HEK293 (cell line): ENCODE data around the gene PHACTR3.

Source experiments
- EGR2 ChIP-seq: fragments of 450-650 bp; formaldehyde crosslinking; IDR thresholded peaks from 2 replicates; pipeline ENCODE4 v1.5.1; 2016; ENCODE audit warnings: low read depth, missing biosample characterization, missing genetic modification characterization
- HIC1 ChIP-seq: fragments of 450-650 bp; formaldehyde crosslinking; IDR thresholded peaks from 2 replicates; pipeline ENCODE4 v1.5.1; 2016; ENCODE audit warnings: missing biosample characterization, missing genetic modification characterization
- KLF1 ChIP-seq: fragments of 450-650 bp; formaldehyde crosslinking; IDR thresholded peaks from 2 replicates; pipeline ENCODE4 v1.5.1; 2016; ENCODE audit warnings: missing biosample characterization, missing genetic modification characterization
- OSR2 ChIP-seq: fragments of 450-650 bp; formaldehyde crosslinking; IDR thresholded peaks from 2 replicates; pipeline ENCODE4 v1.5.1; 2016; ENCODE audit warnings: missing biosample characterization, missing genetic modification characterization
- PRDM2 ChIP-seq: fragments of 450-650 bp; formaldehyde crosslinking; IDR thresholded peaks from 2 replicates; pipeline ENCODE4 v1.5.1; 2016; ENCODE audit warnings: missing biosample characterization, missing genetic modification characterization, borderline replicate concordance
- PRDM4 ChIP-seq: fragments of 450-650 bp; formaldehyde crosslinking; IDR thresholded peaks from 2 replicates; pipeline ENCODE4 v1.5.1; 2017; ENCODE audit warnings: missing biosample characterization, missing genetic modification characterization
- ZBTB21 ChIP-seq: fragments of 450-650 bp; formaldehyde crosslinking; IDR thresholded peaks from 2 replicates; pipeline ENCODE4 v1.5.1; 2017; ENCODE audit warnings: missing biosample characterization, missing genetic modification characterization
- ZBTB44 ChIP-seq: fragments of 450-650 bp; IDR thresholded peaks from 2 replicates; pipeline ENCODE4 v1.5.1; 2018; ENCODE audit warnings: missing biosample characterization, mild to moderate bottlenecking, missing genetic modification characterization
- ZBTB48 ChIP-seq: fragments of 450-650 bp; formaldehyde crosslinking; IDR thresholded peaks from 2 replicates; pipeline ENCODE4 v1.5.1; 2016; ENCODE audit warnings: missing biosample characterization, missing genetic modification characterization
- ZFP3 ChIP-seq: fragments of 450-650 bp; formaldehyde crosslinking; IDR thresholded peaks from 2 replicates; pipeline ENCODE4 v1.5.1; 2016; ENCODE audit warnings: low read depth, missing biosample characterization, missing genetic modification characterization
- ZIC2 ChIP-seq: fragments of 450-650 bp; formaldehyde crosslinking; IDR thresholded peaks from 2 replicates; pipeline ENCODE4 v1.5.1; 2016; ENCODE audit warnings: missing biosample characterization, missing genetic modification characterization
- ZNF10 ChIP-seq: fragments of 450-650 bp; formaldehyde crosslinking; IDR thresholded peaks from 2 replicates; pipeline ENCODE4 v1.5.1; 2017; ENCODE audit warnings: missing biosample characterization, missing genetic modification characterization
- ZNF138 ChIP-seq: fragments of 450-650 bp; formaldehyde crosslinking; IDR thresholded peaks from 2 replicates; pipeline ENCODE4 v1.5.1; 2016; ENCODE audit warnings: missing biosample characterization, missing genetic modification characterization, borderline replicate concordance
- ZNF140 ChIP-seq: fragments of 450-650 bp; formaldehyde crosslinking; IDR thresholded peaks from 2 replicates; pipeline ENCODE4 v1.5.1; 2016; ENCODE audit warnings: missing biosample characterization, missing genetic modification characterization
- ZNF18 ChIP-seq: fragments of 450-650 bp; formaldehyde crosslinking; IDR thresholded peaks from 2 replicates; pipeline ENCODE4 v1.5.1; 2016; ENCODE audit warnings: missing biosample characterization, missing genetic modification characterization
- ZNF274 ChIP-seq, 2 experiments: fragments of 200-500 bp in 1 of 2; fragments of 450-650 bp in 1 of 2; sonication (Bioruptor generic) in 1 of 2; formaldehyde crosslinking in 1 of 2; IDR thresholded peaks; 2 replicates each; pipeline versions ENCODE4 v1.5.1 to v1.6.1; 2014 to 2016; ENCODE audit warnings: borderline replicate concordance in 1 of 2, inconsistent platforms in 1 of 2, low read length in 1 of 2, missing biosample characterization in 1 of 2, missing genetic modification characterization in 1 of 2
- ZNF426 ChIP-seq: fragments of 450-650 bp; formaldehyde crosslinking; IDR thresholded peaks from 2 replicates; pipeline ENCODE4 v1.5.1; 2017; ENCODE audit warnings: missing biosample characterization, missing genetic modification characterization, mild to moderate bottlenecking, inconsistent platforms, moderate library complexity
- ZNF558 ChIP-seq: fragments of 450-650 bp; formaldehyde crosslinking; IDR thresholded peaks from 2 replicates; pipeline ENCODE4 v1.5.1; 2016; ENCODE audit warnings: missing biosample characterization, missing genetic modification characterization
- ZNF561 ChIP-seq: fragments of 450-650 bp; IDR thresholded peaks from 2 replicates; pipeline ENCODE4 v1.5.1; 2018; ENCODE audit warnings: missing biosample characterization, missing genetic modification characterization, borderline replicate concordance
- ZNF692 ChIP-seq: fragments of 450-650 bp; formaldehyde crosslinking; IDR thresholded peaks from 2 replicates; pipeline ENCODE4 v1.5.1; 2016; ENCODE audit warnings: missing biosample characterization, missing genetic modification characterization
- ZNF791 ChIP-seq: fragments of 450-650 bp; formaldehyde crosslinking; IDR thresholded peaks from 2 replicates; pipeline ENCODE4 v1.5.1; 2016; ENCODE audit warnings: missing biosample characterization, missing genetic modification characterization
- ZSCAN30 ChIP-seq: fragments of 450-650 bp; IDR thresholded peaks from 2 replicates; pipeline ENCODE4 v1.5.1; 2018; ENCODE audit warnings: missing biosample characterization, mild to moderate bottlenecking, missing genetic modification characterization, moderate library complexity

PHACTR3 gene

GRCh38 chr20:59835448-59836395 lies 231.4 kb downstream of the PHACTR3 start (continued):
- TF ChIP-seq PRDM4 (tag by site-specific recombination) (peak; percentile 55), HIC1 (tag by site-specific recombination) (no peak), ZNF426 (tag by site-specific recombination) (no peak), ZBTB48 (tag by site-specific recombination) (no peak), ZSCAN30 (tag by site-specific recombination) (peak; percentile 86), ZNF692 (no peak), ZBTB21 (tag by site-specific recombination) (no peak), ZBTB44 (tag by site-specific recombination) (peak; percentile 47; the same call in 1 of the 2 replicates), ZNF140 (tag by site-specific recombination) (no peak), ZFP3 (tag by site-specific recombination) (no peak), ZNF138 (tag by site-specific recombination) (no peak), EGR2 (tag by site-specific recombination) (peak; percentile 89), PRDM2 (tag by site-specific recombination) (no peak), ZNF10 (tag by site-specific recombination) (peak; percentile 76; the same call in 1 of the 2 replicates), ZNF274 (IDR thresholded peaks at IDR 0.05; ENCODE audit: low read length) (no peak), ZNF274 (tag by site-specific recombination; IDR thresholded peaks at IDR 0.05; ENCODE audit: borderline replicate concordance) (no peak), ZNF18 (0 out of 2 replicates have a peak, but pooled peaks have one; percentile 6), ZIC2 (tag by site-specific recombination) (peak; percentile 46; the same call in 1 of the 2 replicates), ZNF558 (tag by site-specific recombination) (no peak), ZNF561 (peak; percentile 68; the same call in 1 of the 2 replicates), KLF1 (tag by site-specific recombination) (no peak), ZNF791 (no peak), OSR2 (tag by site-specific recombination) (peak; percentile 33; the same call in 1 of the 2 replicates)
